Stimulated activated CD4-positive, alpha-beta T cell treated with anti-CD3 and anti-CD28 coated beads, Interleukin-12 subunit alpha, Interleukin-12 subunit beta, amount 100 ng/mL, for 48 hours (primary cell): ENCODE results near the gene CMTM1.

Source experiments
- DNase-seq, 3 donors: peaks; one replicate each; pipeline ENCODE4 v3.0.0-alpha.2; 2020; ENCODE audit warnings: low read depth in 2 of 3, low spot score in 1 of 3

Gene CMTM1

GRCh38 chr16:66538910-66539309 is 27.3 kb upstream of the CMTM1 start:
- DNase-seq = no peak

- DNase-seq = no peak
These were observed 26.4 kb upstream of the CMTM1 start for GRCh38 chr16:66539623-66540469.

- no peak for DNase-seq
These were observed 24.6 kb upstream of the CMTM1 start for GRCh38 chr16:66541388-66542355.

- DNase-seq = no peak
These were observed 23.8 kb upstream of the CMTM1 start for GRCh38 chr16:66542396-66542795.

GRCh38 chr16:66543541-66543940 is 22.7 kb upstream of the CMTM1 start:
- no peak for DNase-seq

- no peak for DNase-seq
These were observed 22.1 kb upstream of the CMTM1 start for GRCh38 chr16:66544016-66544757.

GRCh38 chr16:66547101-66547989 is 18.9 kb upstream of the CMTM1 start:
- DNase-seq = no peak

- no peak for DNase-seq
These were observed 18.2 kb upstream of the CMTM1 start for GRCh38 chr16:66548068-66548467.

GRCh38 chr16:66548868-66549267 is 17.4 kb upstream of the CMTM1 start:
- DNase-seq = no peak

GRCh38 chr16:66549284-66550131 is 16.7 kb upstream of the CMTM1 start, which contains the start of gene TK2:
Gene TK2 (minus strand): TSS chr16:66550122. CDS start chr16:66550061, 61 bp downstream.
- DNase-seq = peak; percentile 33 to 53 (median 39)

GRCh38 chr16:66551348-66551759 is 14.9 kb upstream of the CMTM1 start:
- DNase-seq = peak; percentile 30 to 47 (median 42)

- DNase-seq = no peak
These were observed 14.4 kb upstream of the CMTM1 start for GRCh38 chr16:66551788-66552285.

- DNase-seq = peak; percentile 79 to 87 (median 81)
These were observed 13.7 kb upstream of the CMTM1 start, which contains the start of gene CKLF for GRCh38 chr16:66552286-66553177. Gene CKLF (plus strand): TSS chr16:66552576. CDS start chr16:66552716, 140 bp downstream.

- DNase-seq = no peak
These were observed 13.0 kb upstream of the CMTM1 start for GRCh38 chr16:66553223-66553622.

GRCh38 chr16:66554021-66554420 is 12.2 kb upstream of the CMTM1 start:
- DNase-seq = no peak

GRCh38 chr16:66554495-66554894 is 11.7 kb upstream of the CMTM1 start:
- no peak for DNase-seq

- DNase-seq = no peak
These were observed 6.1 kb upstream of the CMTM1 start for GRCh38 chr16:66560107-66560506.
